ENCODE data around the gene MBNL2. TPM values are rescaled to one million over a fixed set of nuclear protein-coding genes. Genes with fewer than 3 reads are reported as not detected.

Gene MBNL2
- total and polyA plus RNA-seq, 2 of the 13 experiments (the other 11 are each of a cell fraction or from before 2014, with no cell fraction given) = 30.8 to 59.0 TPM

- TF ChIP-seq ZNF512B (CRISPR knock-in tag; IDR thresholded peaks at IDR 0.05; ENCODE audit: borderline replicate concordance) (no peak), HOXA5 (CRISPR knock-in tag; IDR thresholded peaks at IDR 0.05) (no peak), XRCC5 (optimal IDR thresholded peaks at IDR 0.05; ENCODE audit: low read length) (peak; percentile 70), POGZ (CRISPR knock-in tag; IDR thresholded peaks at IDR 0.05) (peak; percentile 61), SAP130 (CRISPR knock-in tag; IDR thresholded peaks at IDR 0.05; ENCODE audit: low read depth) (peak; percentile 92), NFRKB (IDR thresholded peaks at IDR 0.05) (no peak), HNF4G (IDR thresholded peaks at IDR 0.05; ENCODE audit: borderline replicate concordance, low read depth, low read length) (no peak), HNF4G (CRISPR knock-in tag; IDR thresholded peaks at IDR 0.05; ENCODE audit: borderline replicate concordance, low read depth) (0 out of 2 replicates have a peak, but pooled peaks have one; percentile 33), NR3C1 (CRISPR knock-in tag; IDR thresholded peaks at IDR 0.05) (no peak), KMT2A (CRISPR knock-in tag; IDR thresholded peaks at IDR 0.05) (peak; percentile 80), ZMYM4 (CRISPR knock-in tag; IDR thresholded peaks at IDR 0.05) (peak; percentile 73; the same call in 1 of the 2 replicates), ZNF256 (CRISPR knock-in tag; conservative IDR thresholded peaks at IDR 0.05) (no peak), HCFC1 (IDR thresholded peaks at IDR 0.05; ENCODE audit: low read depth, low read length) (no peak; the same call in 1 of the 2 replicates), SIX4 (CRISPR knock-in tag; IDR thresholded peaks at IDR 0.05) (0 out of 2 replicates have a peak, but pooled peaks have one; percentile 8), ZNF607 (CRISPR knock-in tag; IDR thresholded peaks at IDR 0.05; ENCODE audit: borderline replicate concordance) (peak; percentile 39; the same call in 1 of the 2 replicates)
- TF ChIP-seq, protein P1, sequence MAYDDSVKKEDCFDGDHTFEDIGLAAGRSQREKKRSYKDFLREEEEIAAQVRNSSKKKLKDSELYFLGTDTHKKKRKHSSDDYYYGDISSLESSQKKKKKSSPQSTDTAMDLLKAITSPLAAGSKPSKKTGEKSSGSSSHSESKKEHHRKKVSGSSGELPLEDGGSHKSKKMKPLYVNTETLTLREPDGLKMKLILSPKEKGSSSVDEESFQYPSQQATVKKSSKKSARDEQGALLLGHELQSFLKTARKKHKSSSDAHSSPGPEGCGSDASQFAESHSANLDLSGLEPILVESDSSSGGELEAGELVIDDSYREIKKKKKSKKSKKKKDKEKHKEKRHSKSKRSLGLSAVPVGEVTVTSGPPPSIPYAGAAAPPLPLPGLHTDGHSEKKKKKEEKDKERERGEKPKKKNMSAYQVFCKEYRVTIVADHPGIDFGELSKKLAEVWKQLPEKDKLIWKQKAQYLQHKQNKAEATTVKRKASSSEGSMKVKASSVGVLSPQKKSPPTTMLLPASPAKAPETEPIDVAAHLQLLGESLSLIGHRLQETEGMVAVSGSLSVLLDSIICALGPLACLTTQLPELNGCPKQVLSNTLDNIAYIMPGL (CRISPR knock-in tag; IDR thresholded peaks at IDR 0.05; ENCODE audit: borderline replicate concordance in 1 of 2, low read depth in 1 of 2) = peak; percentile 14 to 44; a peak in 2 of 4 replicates
- TF ChIP-seq, protein P2, sequence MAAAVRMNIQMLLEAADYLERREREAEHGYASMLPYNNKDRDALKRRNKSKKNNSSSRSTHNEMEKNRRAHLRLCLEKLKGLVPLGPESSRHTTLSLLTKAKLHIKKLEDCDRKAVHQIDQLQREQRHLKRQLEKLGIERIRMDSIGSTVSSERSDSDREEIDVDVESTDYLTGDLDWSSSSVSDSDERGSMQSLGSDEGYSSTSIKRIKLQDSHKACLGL (CRISPR knock-in tag; IDR thresholded peaks at IDR 0.05) = no peak
Observed at GRCh38 chr13:97221989-97222700, at the start of gene MBNL2 (continued).
